SK-N-SH treated with all-trans-retinoic acid at 6 μM for 48 hours (cell line): ENCODE results near the gene NDOR1.

Experiments used
- ATAC-seq: fragments of 200-7000 bp; cut with Tn5 transposase; 3 replicates; pipeline ENCODE4 v1.9.1; 2020; ENCODE audit warnings: mild to moderate bottlenecking, moderate library complexity
- BACH2 ChIP-seq: fragments of 250-450 bp; sonication (Bioruptor Pico); IDR thresholded peaks from 2 replicates; pipeline ENCODE4 v1.9.0; 2021; ENCODE audit warnings: mild to moderate bottlenecking, borderline replicate concordance
- CREB5 ChIP-seq: fragments of 250-450 bp; sonication (Bioruptor Pico); IDR thresholded peaks from 2 replicates; pipeline ENCODE4 v1.5.1; 2020; ENCODE audit warnings: low read depth, mild to moderate bottlenecking, moderate library complexity
- CSDC2 ChIP-seq: fragments of 250-450 bp; sonication (Bioruptor Pico); IDR thresholded peaks from 2 replicates; pipeline ENCODE4 v1.5.0; 2020; ENCODE audit warnings: mild to moderate bottlenecking, moderate library complexity
- GLIS3 ChIP-seq: fragments of 250-450 bp; sonication (Bioruptor Pico); IDR thresholded peaks from 2 replicates; pipeline ENCODE4 v1.5.0; 2020; ENCODE audit warnings: mild to moderate bottlenecking, moderate library complexity
- ISL1 ChIP-seq: fragments of 250-450 bp; sonication (Bioruptor Pico); IDR thresholded peaks from 2 replicates; pipeline ENCODE4 v2.1.2; 2022; ENCODE audit warnings: mild to moderate bottlenecking, moderate library complexity
- OSR1 ChIP-seq: fragments of 250-450 bp; sonication (Bioruptor Pico); IDR thresholded peaks from 2 replicates; pipeline ENCODE4 v1.8.0; 2022; ENCODE audit warnings: moderate library complexity, mild to moderate bottlenecking, inconsistent platforms
- PATZ1 ChIP-seq: fragments of 250-450 bp; sonication (Bioruptor Pico); IDR thresholded peaks from 2 replicates; pipeline ENCODE4 v1.8.0; 2020; ENCODE audit warnings: mild to moderate bottlenecking, moderate library complexity, borderline replicate concordance
- POU6F1 ChIP-seq: fragments of 250-450 bp; sonication (Bioruptor Pico); IDR thresholded peaks from 2 replicates; pipeline ENCODE4 v1.8.0; 2021; ENCODE audit warnings: low read depth, mild to moderate bottlenecking, moderate library complexity, borderline replicate concordance
- PPARA ChIP-seq: fragments of 250-450 bp; sonication (Bioruptor Pico); IDR thresholded peaks from 2 replicates; pipeline ENCODE4 v1.5.0; 2020; ENCODE audit warnings: mild to moderate bottlenecking, borderline replicate concordance
- RARB ChIP-seq: fragments of 250-450 bp; sonication (Bioruptor Pico); IDR thresholded peaks from 2 replicates; pipeline ENCODE4 v1.8.0; 2021; ENCODE audit warnings: mild to moderate bottlenecking, moderate library complexity
- TCF4 ChIP-seq: fragments of 250-450 bp; sonication (Bioruptor Pico); IDR thresholded peaks from 2 replicates; pipeline ENCODE4 v1.8.0; 2021; ENCODE audit warnings: mild to moderate bottlenecking, moderate library complexity, borderline replicate concordance
- TSHZ2 ChIP-seq: fragments of 250-450 bp; sonication (Bioruptor Pico); IDR thresholded peaks from 2 replicates; pipeline ENCODE4 v1.5.0; 2020; ENCODE audit warnings: mild to moderate bottlenecking, moderate library complexity
- ZC3H10 ChIP-seq: fragments of 250-450 bp; sonication (Bioruptor Pico); IDR thresholded peaks from 2 replicates; pipeline ENCODE4 v1.5.1; 2021; ENCODE audit warnings: mild to moderate bottlenecking, moderate library complexity
- ZFP3 ChIP-seq: fragments of 250-450 bp; sonication (Bioruptor Pico); IDR thresholded peaks from 2 replicates; pipeline ENCODE4 v1.5.0; 2020; ENCODE audit warnings: mild to moderate bottlenecking, moderate library complexity
- ZFP30 ChIP-seq: fragments of 450-650 bp; formaldehyde crosslinking; IDR thresholded peaks from 2 replicates; pipeline ENCODE4 v1.5.0; 2022; ENCODE audit warnings: mild to moderate bottlenecking, moderate library complexity
- ZNF565 ChIP-seq: fragments of 450-650 bp; formaldehyde crosslinking; conservative IDR thresholded peaks from 2 replicates; pipeline ENCODE4 v1.5.0; 2020; ENCODE audit warnings: low read depth, mild to moderate bottlenecking, moderate library complexity
- ZNF8 ChIP-seq: fragments of 450-650 bp; formaldehyde crosslinking; IDR thresholded peaks from 2 replicates; pipeline ENCODE4 v1.5.0; 2020; ENCODE audit warnings: mild to moderate bottlenecking, moderate library complexity

The NDOR1 gene

GRCh38 chr9:137175345-137175961 lies 30.0 kb upstream of the NDOR1 start (continued):
- no peak for TF ChIP-seq ZNF8 (CRISPR knock-in tag)
- no peak for TF ChIP-seq PPARA (CRISPR knock-in tag)

GRCh38 chr9:137176302-137177182 lies 29.0 kb upstream of the NDOR1 start:
- TF ChIP-seq RARB (no peak), CREB5 (no peak), OSR1 (CRISPR knock-in tag) (no peak), ZC3H10 (CRISPR knock-in tag) (no peak), TSHZ2 (CRISPR knock-in tag) (no peak), ISL1 (no peak), ZFP3 (no peak), POU6F1 (CRISPR knock-in tag) (no peak), GLIS3 (no peak), ZFP30 (CRISPR knock-in tag) (no peak), PATZ1 (CRISPR knock-in tag) (no peak), BACH2 (CRISPR knock-in tag) (no peak), TCF4 (CRISPR knock-in tag) (no peak), ZNF565 (CRISPR knock-in tag) (no peak)
- ATAC-seq, result peak; percentile 44

GRCh38 chr9:137178201-137178938 lies 27.1 kb upstream of the NDOR1 start:
- no peak for TF ChIP-seq CSDC2
- TF ChIP-seq RARB, result no peak
- no peak for TF ChIP-seq ZNF8 (CRISPR knock-in tag)
- no peak for TF ChIP-seq OSR1 (CRISPR knock-in tag)
- no peak for TF ChIP-seq TSHZ2 (CRISPR knock-in tag)
- TF ChIP-seq, all 23 proteins: peak for 0
- ATAC-seq, result no peak
